HG03558 (cell line): ENCODE measurements around the gene PSMC1.

Source experiments
- ATAC-seq: cut with Tn5 transposase; IDR thresholded peaks from one replicate; pipeline ENCODE4 v1.9.1; 2021; ENCODE audit warnings: moderate number of reproducible peaks; ENCODE audit not compliant: unreplicated experiment; ENCODE audit errors: extremely low read depth

PSMC1 gene

GRCh38 chr14:90275458-90275814 lies 19.1 kb downstream of the PSMC1 start:
- ATAC-seq: no peak

GRCh38 chr14:90275820-90276219 lies 19.5 kb downstream of the PSMC1 start:
- ATAC-seq: no peak

- ATAC-seq: no peak
Measured at GRCh38 chr14:90276646-90277367, 20.5 kb downstream of the PSMC1 start.

- ATAC-seq: no peak
Measured at GRCh38 chr14:90277581-90278198, 21.3 kb downstream of the PSMC1 start.

GRCh38 chr14:90278199-90279175 lies 22.1 kb downstream of the PSMC1 start:
- ATAC-seq: no peak

GRCh38 chr14:90280096-90280495 lies 23.7 kb downstream of the PSMC1 start:
- no peak for ATAC-seq

- ATAC-seq: no peak
Measured at GRCh38 chr14:90281261-90281660, 24.9 kb downstream of the PSMC1 start.

GRCh38 chr14:90281756-90282155 lies 25.4 kb downstream of the PSMC1 start:
- no peak for ATAC-seq

- ATAC-seq: no peak
Measured at GRCh38 chr14:90287791-90288190, 31.4 kb downstream of the PSMC1 start.

GRCh38 chr14:90288651-90289355 lies 32.5 kb downstream of the PSMC1 start:
- peak; percentile 77 for ATAC-seq

- no peak for ATAC-seq
Measured at GRCh38 chr14:90290337-90291011, 34.1 kb downstream of the PSMC1 start.

- ATAC-seq: no peak
Measured at GRCh38 chr14:90291699-90292098, 35.3 kb downstream of the PSMC1 start.

- ATAC-seq: no peak
Measured at GRCh38 chr14:90293766-90294730, 37.7 kb downstream of the PSMC1 start.

GRCh38 chr14:90294872-90295271 lies 38.5 kb downstream of the PSMC1 start:
- no peak for ATAC-seq

- no peak for ATAC-seq
Measured at GRCh38 chr14:90295870-90296516, 39.6 kb downstream of the PSMC1 start.

- no peak for ATAC-seq
Measured at GRCh38 chr14:90296641-90297040, 40.3 kb downstream of the PSMC1 start.

GRCh38 chr14:90297876-90298629 lies 41.7 kb downstream of the PSMC1 start:
- no peak for ATAC-seq
